ENCODE data around the gene KLK1.

DNA sequence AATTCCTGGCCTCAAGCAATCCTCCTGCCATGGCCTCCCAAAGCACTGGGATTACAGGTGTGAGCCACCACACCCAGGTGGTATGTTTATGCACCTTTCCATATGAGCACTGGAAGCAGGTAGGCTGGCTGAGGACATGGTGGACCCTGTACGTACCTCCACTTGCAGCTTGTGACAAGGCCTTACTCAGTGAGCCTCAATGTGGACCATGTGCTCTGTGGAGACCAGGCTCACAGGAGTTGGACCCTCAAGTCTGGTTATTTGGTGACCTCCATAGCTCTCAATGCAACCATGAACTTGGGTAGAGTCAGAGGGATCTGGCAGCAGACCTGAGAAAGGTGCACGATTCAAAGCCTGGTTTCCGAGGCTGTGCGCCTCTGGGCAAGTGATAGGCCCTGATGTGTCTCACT, 27.9 kb downstream of the KLK1 start:
- TF ChIP-seq, protein P1, sequence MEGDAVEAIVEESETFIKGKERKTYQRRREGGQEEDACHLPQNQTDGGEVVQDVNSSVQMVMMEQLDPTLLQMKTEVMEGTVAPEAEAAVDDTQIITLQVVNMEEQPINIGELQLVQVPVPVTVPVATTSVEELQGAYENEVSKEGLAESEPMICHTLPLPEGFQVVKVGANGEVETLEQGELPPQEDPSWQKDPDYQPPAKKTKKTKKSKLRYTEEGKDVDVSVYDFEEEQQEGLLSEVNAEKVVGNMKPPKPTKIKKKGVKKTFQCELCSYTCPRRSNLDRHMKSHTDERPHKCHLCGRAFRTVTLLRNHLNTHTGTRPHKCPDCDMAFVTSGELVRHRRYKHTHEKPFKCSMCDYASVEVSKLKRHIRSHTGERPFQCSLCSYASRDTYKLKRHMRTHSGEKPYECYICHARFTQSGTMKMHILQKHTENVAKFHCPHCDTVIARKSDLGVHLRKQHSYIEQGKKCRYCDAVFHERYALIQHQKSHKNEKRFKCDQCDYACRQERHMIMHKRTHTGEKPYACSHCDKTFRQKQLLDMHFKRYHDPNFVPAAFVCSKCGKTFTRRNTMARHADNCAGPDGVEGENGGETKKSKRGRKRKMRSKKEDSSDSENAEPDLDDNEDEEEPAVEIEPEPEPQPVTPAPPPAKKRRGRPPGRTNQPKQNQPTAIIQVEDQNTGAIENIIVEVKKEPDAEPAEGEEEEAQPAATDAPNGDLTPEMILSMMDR (IDR thresholded peaks at IDR 0.05) = no peak
- no peak for TF ChIP-seq POLR2A (IDR thresholded peaks at IDR 0.05)
- TF ChIP-seq POLR2AphosphoS5 (IDR thresholded peaks at IDR 0.05) = no peak

Data from breast epithelium (tissue), 3 donors.